ENCODE results near the gene CNTN3.

CNTN3 gene

DNA sequence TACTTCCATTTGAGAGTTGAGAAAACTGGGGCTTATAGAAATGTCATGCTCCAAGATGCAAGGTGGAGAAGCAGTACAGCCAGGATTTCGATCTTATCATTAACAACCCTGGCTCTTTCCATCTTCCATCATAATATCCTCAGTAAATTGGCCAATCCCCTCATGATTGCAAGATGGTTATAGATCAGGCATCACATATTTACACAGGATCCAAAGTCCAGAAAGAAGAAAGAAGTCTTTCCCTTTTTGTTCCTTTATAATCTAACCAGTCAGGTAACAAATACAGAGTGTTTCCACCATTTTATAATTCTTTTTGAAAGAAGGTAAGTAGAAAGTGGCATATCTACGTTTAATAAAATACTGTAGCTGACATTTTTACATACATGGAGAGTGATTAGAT, 29.7 kb downstream of the CNTN3 start:
- TF ChIP-seq, protein P1, sequence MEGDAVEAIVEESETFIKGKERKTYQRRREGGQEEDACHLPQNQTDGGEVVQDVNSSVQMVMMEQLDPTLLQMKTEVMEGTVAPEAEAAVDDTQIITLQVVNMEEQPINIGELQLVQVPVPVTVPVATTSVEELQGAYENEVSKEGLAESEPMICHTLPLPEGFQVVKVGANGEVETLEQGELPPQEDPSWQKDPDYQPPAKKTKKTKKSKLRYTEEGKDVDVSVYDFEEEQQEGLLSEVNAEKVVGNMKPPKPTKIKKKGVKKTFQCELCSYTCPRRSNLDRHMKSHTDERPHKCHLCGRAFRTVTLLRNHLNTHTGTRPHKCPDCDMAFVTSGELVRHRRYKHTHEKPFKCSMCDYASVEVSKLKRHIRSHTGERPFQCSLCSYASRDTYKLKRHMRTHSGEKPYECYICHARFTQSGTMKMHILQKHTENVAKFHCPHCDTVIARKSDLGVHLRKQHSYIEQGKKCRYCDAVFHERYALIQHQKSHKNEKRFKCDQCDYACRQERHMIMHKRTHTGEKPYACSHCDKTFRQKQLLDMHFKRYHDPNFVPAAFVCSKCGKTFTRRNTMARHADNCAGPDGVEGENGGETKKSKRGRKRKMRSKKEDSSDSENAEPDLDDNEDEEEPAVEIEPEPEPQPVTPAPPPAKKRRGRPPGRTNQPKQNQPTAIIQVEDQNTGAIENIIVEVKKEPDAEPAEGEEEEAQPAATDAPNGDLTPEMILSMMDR (IDR thresholded peaks at IDR 0.05; ENCODE audit: low read depth, low read length), result no peak
- DNase-seq (ENCODE audit: extremely low read depth, low read depth), result no peak

DNA sequence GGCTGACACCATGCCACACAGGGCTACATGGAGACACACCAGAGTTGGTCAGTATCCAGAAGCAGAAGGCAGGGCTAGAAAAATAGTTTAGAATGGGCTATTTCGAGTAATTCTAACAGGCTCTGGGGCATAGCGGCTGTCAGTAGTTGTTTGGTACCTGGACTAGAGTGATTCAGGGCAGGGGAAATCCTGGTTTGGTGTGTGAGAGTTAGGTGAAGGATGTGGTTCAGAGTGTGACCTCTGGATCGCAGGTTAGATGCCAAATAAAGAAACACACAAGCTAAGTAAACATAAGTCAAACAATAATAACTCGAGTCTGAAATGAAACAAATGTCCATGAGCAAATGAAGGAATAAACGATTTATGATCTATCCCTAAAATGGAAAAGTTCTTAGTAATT, 31.5 kb downstream of the CNTN3 start:
- TF ChIP-seq, protein P1 (IDR thresholded peaks at IDR 0.05; ENCODE audit: low read depth, low read length), result no peak
- no peak for DNase-seq (ENCODE audit: extremely low read depth, low read depth)

DNA sequence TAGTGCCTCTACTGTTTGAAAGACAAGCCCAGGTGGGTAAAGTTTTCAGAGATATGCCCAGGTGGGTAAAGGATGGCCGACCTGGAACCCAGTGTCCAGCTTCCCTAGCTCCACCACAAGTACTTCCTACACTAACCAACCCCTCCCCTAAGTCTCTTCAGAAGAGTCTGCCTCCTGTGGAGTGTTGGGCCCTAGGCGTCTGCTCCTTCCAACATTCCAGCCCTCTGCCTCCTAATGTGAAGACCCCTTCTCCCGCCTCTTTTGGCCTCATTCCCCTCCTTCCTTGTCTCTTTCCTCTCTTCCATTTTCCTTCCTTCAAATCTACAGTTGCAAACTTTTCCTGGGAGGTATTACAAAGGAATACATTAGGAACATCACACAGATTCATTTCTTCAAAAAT, 38.6 kb downstream of the CNTN3 start:
- DNase-seq (ENCODE audit: extremely low read depth, low read depth), result no peak
- TF ChIP-seq, protein P1 (IDR thresholded peaks at IDR 0.05; ENCODE audit: low read depth, low read length), result no peak

DNA sequence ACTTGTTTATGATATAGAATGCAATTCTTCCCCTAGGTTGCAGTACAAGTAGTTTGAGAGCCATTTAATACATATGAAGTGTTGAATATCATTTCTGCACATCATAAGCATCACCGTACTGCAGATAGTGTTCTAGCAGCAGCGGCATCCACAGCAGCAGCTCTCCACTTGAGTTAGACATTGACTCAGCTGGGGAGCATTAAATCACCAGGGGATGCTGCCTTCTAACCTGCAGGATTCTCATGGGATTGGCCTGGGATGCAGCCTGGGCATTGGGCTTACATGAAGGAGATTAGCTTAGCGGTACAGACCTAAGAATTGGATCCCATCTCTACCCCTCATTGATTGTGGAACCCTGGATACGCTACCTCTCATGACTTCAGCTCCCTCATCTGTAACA, 43.3 kb downstream of the CNTN3 start:
- TF ChIP-seq, protein P1 (IDR thresholded peaks at IDR 0.05; ENCODE audit: low read depth, low read length), result no peak
- DNase-seq (ENCODE audit: extremely low read depth, low read depth), result no peak
